Nephron (organoid): ENCODE measurements around the gene DCAF15.
"Not testable (repeated sequence)": the region's sequence is repeated elsewhere in the genome, so short reads cannot be mapped to it uniquely, and the experiment has no call there.

Experiments used
- H3K27ac Mint-ChIP-seq, 3 experiments: 2 replicates each; pipeline ENCODE4 v1.8.0; 2020; ENCODE audit warnings: mixed read lengths in 3 of 3, mild to moderate bottlenecking in 2 of 3, moderate library complexity in 1 of 3
- H3K27me3 Mint-ChIP-seq: 2 replicates; pipeline ENCODE4 v1.8.0; 2021; ENCODE audit warnings: low read depth, mild to moderate bottlenecking, moderate library complexity, mixed read lengths
- H3K36me3 Mint-ChIP-seq: 2 replicates; pipeline ENCODE4 v1.8.0; 2020; ENCODE audit warnings: low read depth, mixed read lengths
- H3K4me1 Mint-ChIP-seq: 2 replicates; pipeline ENCODE4 v1.8.0; 2020; ENCODE audit warnings: mixed read lengths
- H3K4me3 Mint-ChIP-seq, 3 experiments: 2 replicates each; pipeline ENCODE4 v1.8.0; 2020; ENCODE audit warnings: mild to moderate bottlenecking in 3 of 3, mixed read lengths in 3 of 3, moderate library complexity in 2 of 3
- H3K9me3 Mint-ChIP-seq: 2 replicates; pipeline ENCODE4 v1.8.0; 2020; ENCODE audit warnings: mixed read lengths
- TF ChIP-seq, protein P1 (sequence below), 3 experiments: fragments of 200-600 bp; sonication (generic); IDR thresholded peaks; one replicate each; pipeline ENCODE4 v1.5.0; 2021; ENCODE audit warnings: antibody characterized with exemption in 3 of 3; ENCODE audit not compliant: unreplicated experiment in 3 of 3

Gene DCAF15

DNA sequence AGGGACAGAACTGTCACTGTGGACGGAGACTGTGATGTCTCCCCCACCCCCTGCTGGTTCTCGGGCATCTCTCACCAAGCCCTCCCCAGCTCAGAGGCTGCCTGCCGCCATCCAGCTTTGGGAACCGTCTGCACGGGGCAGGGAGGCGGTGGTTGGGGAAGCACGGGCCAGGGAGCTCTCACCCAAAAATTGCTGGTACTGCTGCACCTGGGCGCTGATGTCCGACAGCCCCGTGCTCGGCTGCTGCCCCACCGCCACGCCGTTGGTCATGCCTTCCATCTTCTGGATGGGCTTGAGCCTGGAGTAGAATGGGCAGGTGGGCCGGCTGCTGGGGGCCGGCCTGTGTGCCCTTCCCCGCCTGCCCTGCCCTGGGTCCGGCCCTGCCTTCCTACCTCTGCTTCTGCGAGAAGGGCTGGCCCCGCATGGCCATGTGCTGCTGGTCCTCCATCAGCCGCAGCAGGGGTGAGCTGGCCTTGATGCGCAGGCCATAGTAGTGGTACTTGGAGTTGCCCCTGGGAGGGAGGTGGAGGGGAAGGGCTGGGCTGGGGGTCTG, 16.1 kb downstream of the DCAF15 start:
- Mint-ChIP-seq H3K9me3 (no peaks in the 10 kb centered on the region), H3K4me3 (no peak overlapping the region), H3K27me3 (no peaks in the 10 kb centered on the region), H3K4me1 (no peaks in the 10 kb centered on the region), H3K27ac (no peak overlapping the region), H3K36me3 (peaks cover 32% of the 10 kb centered on the region)
- TF ChIP-seq, protein P1, sequence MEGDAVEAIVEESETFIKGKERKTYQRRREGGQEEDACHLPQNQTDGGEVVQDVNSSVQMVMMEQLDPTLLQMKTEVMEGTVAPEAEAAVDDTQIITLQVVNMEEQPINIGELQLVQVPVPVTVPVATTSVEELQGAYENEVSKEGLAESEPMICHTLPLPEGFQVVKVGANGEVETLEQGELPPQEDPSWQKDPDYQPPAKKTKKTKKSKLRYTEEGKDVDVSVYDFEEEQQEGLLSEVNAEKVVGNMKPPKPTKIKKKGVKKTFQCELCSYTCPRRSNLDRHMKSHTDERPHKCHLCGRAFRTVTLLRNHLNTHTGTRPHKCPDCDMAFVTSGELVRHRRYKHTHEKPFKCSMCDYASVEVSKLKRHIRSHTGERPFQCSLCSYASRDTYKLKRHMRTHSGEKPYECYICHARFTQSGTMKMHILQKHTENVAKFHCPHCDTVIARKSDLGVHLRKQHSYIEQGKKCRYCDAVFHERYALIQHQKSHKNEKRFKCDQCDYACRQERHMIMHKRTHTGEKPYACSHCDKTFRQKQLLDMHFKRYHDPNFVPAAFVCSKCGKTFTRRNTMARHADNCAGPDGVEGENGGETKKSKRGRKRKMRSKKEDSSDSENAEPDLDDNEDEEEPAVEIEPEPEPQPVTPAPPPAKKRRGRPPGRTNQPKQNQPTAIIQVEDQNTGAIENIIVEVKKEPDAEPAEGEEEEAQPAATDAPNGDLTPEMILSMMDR (IDR thresholded peaks at IDR 0.05; ENCODE audit: unreplicated experiment in 3 of 3), result no peak

DNA sequence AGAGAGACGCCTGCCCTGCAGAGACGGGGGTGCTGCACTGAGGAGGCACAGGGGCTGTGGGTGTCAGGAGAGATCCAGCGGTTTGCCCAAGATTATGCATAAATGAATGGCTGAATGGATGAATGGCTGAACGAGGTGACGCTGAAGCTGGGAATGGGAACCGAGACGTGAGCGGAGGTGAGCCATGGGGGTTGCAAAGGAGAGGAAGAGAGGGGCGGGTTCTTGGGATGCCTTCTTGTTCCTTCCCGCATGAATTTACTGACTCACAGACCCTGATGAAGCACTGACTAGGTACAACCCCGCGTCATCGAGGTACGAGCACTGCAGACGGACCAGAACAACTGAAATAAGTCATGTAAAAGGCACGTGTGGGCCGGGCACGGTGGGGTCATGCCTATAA, 16.7 kb downstream of the DCAF15 start:
- Mint-ChIP-seq H3K27me3 (no peaks in the 10 kb centered on the region), H3K4me1 (no peaks in the 10 kb centered on the region), H3K27ac (no peak overlapping the region), H3K36me3 (peaks cover 34% of the 10 kb centered on the region), H3K9me3 (no peaks in the 10 kb centered on the region), H3K4me3 (no peak overlapping the region)
- TF ChIP-seq, protein P1 (IDR thresholded peaks at IDR 0.05; ENCODE audit: unreplicated experiment in 3 of 3), result no peak

DNA sequence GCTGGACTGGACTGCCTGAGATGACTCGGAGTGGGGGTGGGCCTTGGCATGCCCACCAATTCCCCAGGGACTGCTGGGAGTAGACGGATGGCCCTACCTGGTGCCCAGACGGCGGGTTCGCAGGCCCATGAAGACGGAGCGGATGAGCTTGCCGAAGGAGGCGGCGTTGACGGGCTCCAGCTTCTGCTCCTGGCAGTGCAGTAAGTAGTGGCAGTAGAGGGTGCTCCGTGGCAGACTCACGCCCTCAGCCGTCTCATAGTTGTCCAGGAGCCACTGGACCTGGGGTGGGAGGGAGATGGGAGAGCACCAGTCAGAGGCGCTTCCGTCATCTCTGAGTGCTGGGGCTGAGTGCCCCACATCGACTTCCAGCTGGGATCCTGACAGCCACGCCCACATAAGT, 17.6 kb downstream of the DCAF15 start:
- Mint-ChIP-seq H3K4me3 (no peak overlapping the region), H3K9me3 (no peaks in the 10 kb centered on the region)

DNA sequence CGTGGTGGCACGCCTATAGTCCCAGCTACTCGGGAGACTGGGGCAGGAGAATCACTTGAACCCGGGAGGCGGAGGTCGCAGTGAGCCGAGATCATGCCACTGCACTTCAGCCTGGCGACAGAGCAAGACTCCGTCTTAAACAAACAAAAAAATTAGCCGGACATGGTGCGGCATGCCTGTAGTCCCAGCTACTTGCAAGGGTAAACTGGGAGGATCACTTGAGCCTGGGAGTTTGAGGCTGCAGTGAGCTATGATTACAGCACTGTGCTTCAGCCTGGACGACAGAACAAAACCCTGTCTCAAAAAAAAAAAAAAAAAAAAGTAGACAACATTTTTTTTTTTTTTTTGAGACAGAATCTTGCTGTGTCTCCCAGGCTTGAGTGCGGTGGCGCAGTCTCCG, 19.6 kb downstream of the DCAF15 start:
- H3K36me3 Mint-ChIP-seq, result peaks cover 46% of the 10 kb centered on the region
- not testable (repeated sequence) for H3K4me3 Mint-ChIP-seq, H3K9me3 Mint-ChIP-seq, H3K27me3 Mint-ChIP-seq, H3K27ac Mint-ChIP-seq, H3K4me1 Mint-ChIP-seq

More for the DNA sequence above, 17.6 kb downstream of the DCAF15 start:
- TF ChIP-seq, protein P1 (IDR thresholded peaks at IDR 0.05; ENCODE audit: unreplicated experiment in 3 of 3), result no peak
- no peaks in the 10 kb centered on the region for H3K27me3 Mint-ChIP-seq
- H3K27ac Mint-ChIP-seq, result no peak overlapping the region
- peaks cover 32% of the 10 kb centered on the region for H3K36me3 Mint-ChIP-seq
- H3K4me1 Mint-ChIP-seq, result no peaks in the 10 kb centered on the region

DNA sequence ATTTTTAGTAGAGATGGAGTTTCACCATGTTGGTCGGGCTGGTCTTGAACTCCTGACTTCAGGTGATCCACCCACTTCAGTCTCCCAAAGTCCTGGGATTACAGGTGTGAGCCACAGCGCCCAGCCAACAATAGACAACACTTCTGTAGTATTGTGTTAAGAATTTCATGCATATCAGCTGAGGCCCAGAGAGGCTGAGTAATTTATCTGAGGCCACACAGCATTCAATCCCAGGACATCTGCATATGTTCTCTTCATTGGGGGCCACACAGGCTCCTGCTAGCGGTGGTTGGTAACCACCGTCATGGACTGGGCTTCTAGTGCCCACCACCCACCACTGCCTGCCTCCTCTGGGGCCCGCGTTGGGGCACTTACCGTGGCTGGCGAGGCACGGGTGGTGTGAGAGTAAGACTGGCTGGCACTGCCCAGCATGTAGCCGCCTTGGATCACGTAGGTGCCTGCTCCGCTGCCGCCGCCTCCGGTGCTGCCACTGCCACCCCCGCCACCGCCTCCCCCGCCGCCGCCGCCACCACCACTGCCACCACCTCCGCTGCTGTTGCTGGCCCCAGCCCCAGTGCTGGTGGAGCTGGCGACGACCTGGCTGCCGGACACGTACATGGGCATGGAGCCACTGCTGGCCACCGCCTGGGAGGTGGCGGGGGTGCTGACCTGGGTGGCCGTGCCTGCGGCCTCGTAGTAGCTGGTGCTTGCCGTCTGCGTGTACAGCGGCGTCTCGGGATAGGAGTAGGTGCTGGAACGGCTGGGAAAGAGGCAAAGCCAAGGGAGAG, 20.3 kb downstream of the DCAF15 start:
- TF ChIP-seq, protein P1 (IDR thresholded peaks at IDR 0.05; ENCODE audit: unreplicated experiment in 3 of 3), result no peak
- Mint-ChIP-seq H3K27me3 (no peaks in the 10 kb centered on the region), H3K9me3 (no peaks in the 10 kb centered on the region), H3K4me1 (no peaks in the 10 kb centered on the region), H3K4me3 (no peak overlapping the region), H3K27ac (no peak overlapping the region), H3K36me3 (peaks cover 46% of the 10 kb centered on the region)

DNA sequence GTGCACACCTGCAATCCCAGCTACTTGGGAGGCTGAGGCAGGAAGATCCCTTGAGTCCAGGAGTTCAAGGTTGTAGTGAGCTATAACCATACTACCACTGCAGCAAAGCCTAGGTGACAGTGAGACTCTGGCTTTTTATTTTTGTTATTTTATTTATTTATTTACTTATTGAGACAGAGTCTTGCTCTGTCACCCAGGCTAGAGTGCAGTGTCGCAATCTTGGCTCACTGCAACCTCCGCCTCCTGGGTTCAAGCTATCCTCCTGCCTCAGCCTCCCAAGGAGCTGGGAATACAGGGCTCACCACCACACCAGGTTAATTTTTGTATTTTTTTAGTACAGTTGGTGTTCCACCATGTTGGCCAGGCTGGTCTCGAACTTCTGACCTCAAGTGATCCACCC, 21.2 kb downstream of the DCAF15 start:
- H3K27me3 Mint-ChIP-seq, H3K4me1 Mint-ChIP-seq, H3K4me3 Mint-ChIP-seq, H3K9me3 Mint-ChIP-seq, H3K27ac Mint-ChIP-seq: not testable (repeated sequence)
- peaks cover 46% of the 10 kb centered on the region for H3K36me3 Mint-ChIP-seq

DNA sequence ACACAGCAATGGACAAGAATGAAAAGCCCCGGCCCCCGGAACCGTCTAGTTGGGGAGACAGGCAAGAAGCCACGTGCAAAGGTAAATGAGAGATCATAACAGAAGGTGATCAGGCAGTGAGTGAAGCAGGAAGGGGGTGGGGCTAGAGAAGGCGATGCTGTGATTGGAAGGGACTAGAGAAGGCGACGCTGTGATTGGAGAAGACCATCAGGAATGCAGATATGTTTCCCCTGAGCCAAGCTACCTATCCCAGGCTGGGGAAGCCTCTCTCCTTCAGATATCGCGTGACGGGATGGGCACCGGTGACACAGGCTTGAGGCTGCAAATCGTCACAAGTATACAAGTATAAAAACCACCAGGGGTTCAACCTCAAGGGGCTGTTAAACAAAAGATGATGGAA, 21.8 kb downstream of the DCAF15 start:
- no peaks in the 10 kb centered on the region for H3K4me1 Mint-ChIP-seq
- TF ChIP-seq, protein P1 (IDR thresholded peaks at IDR 0.05; ENCODE audit: unreplicated experiment in 3 of 3), result no peak
- no peak overlapping the region for H3K4me3 Mint-ChIP-seq
- H3K27me3 Mint-ChIP-seq, result no peaks in the 10 kb centered on the region
- no peaks in the 10 kb centered on the region for H3K9me3 Mint-ChIP-seq
- peak overlapping the region in 2 of 3 experiments; percentile 8 to 62 for H3K27ac Mint-ChIP-seq
- H3K36me3 Mint-ChIP-seq, result peaks cover 42% of the 10 kb centered on the region
